GM23338 (cell line): ENCODE data around the gene PIAS4. TPM values are rescaled to one million over a fixed set of nuclear protein-coding genes. Genes with fewer than 3 reads are reported as not detected.

ENCODE experiments used
- ATAC-seq: fragments of 200-7000 bp; cut with Tn5 transposase; 3 replicates; pipeline ENCODE4 v1.9.1; 2020
- DNase-seq: peaks from one replicate; pipeline ENCODE4 v3.0.0-alpha.2; 2015; ENCODE audit warnings: low spot score
- H2AFZ ChIP-seq: fragments of 200-600 bp; sonication (generic); 2 replicates; pipeline ENCODE4 v1.8.0; 2016; ENCODE audit warnings: antibody characterized with exemption, mild to moderate bottlenecking, moderate library complexity
- H3F3A ChIP-seq: fragments of 200-600 bp; sonication (generic); replicated peaks from 2 replicates; pipeline ENCODE4 v1.8.0; 2017; ENCODE audit warnings: antibody characterized with exemption, mixed run types, low read depth
- H3K27ac ChIP-seq: fragments of 200-600 bp; sonication (generic); 2 replicates; pipeline ENCODE4 v1.6.1; 2016; ENCODE audit warnings: low read depth
- H3K27me3 ChIP-seq: fragments of 200-600 bp; sonication (generic); 2 replicates; pipeline ENCODE4 v1.8.0; 2016; ENCODE audit warnings: mild to moderate bottlenecking, mixed run types, moderate library complexity; ENCODE audit not compliant: insufficient read depth
- H3K36me3 ChIP-seq: fragments of 200-600 bp; sonication (generic); 2 replicates; pipeline ENCODE4 v1.8.0; 2016; ENCODE audit warnings: mild to moderate bottlenecking; ENCODE audit not compliant: insufficient read depth
- H3K4me1 ChIP-seq: fragments of 200-600 bp; sonication (generic); 2 replicates; pipeline ENCODE4 v1.8.0; 2016; ENCODE audit warnings: mild to moderate bottlenecking, moderate library complexity; ENCODE audit not compliant: insufficient read depth
- H3K4me2 ChIP-seq: fragments of 200-600 bp; sonication (generic); 2 replicates; pipeline ENCODE4 v1.7.1; 2017; ENCODE audit warnings: mixed run types
- H3K4me3 ChIP-seq: fragments of 200-600 bp; sonication (generic); 2 replicates; pipeline ENCODE4 v1.6.1; 2016; ENCODE audit warnings: mixed run types
- H3K79me2 ChIP-seq: fragments of 200-600 bp; sonication (generic); replicated peaks from 2 replicates; pipeline ENCODE4 v1.8.0; 2017; ENCODE audit warnings: mild to moderate bottlenecking; ENCODE audit not compliant: insufficient read depth
- H3K9me2 ChIP-seq: fragments of 200-600 bp; sonication (generic); 2 replicates; pipeline ENCODE4 v1.8.0; 2017; ENCODE audit not compliant: insufficient read depth
- H4K20me1 ChIP-seq: fragments of 200-600 bp; sonication (generic); replicated peaks from 2 replicates; pipeline ENCODE4 v1.8.0; 2017; ENCODE audit warnings: mild to moderate bottlenecking; ENCODE audit not compliant: insufficient read depth
- H3K27ac Mint-ChIP-seq: 2 replicates; pipeline ENCODE4 v1.8.0; 2020; ENCODE audit warnings: inconsistent platforms, mild to moderate bottlenecking, moderate library complexity, mixed read lengths
- H3K27me3 Mint-ChIP-seq: 3 replicates; pipeline ENCODE4 v1.8.0; 2022; ENCODE audit warnings: low read depth, mild to moderate bottlenecking, moderate library complexity, mixed read lengths, inconsistent platforms; ENCODE audit not compliant: insufficient read depth, poor library complexity
- H3K36me3 Mint-ChIP-seq: 3 replicates; pipeline ENCODE4 v1.8.0; 2021; ENCODE audit warnings: low read depth, mild to moderate bottlenecking, inconsistent platforms, moderate library complexity, mixed read lengths
- H3K4me1 Mint-ChIP-seq: 3 replicates; pipeline ENCODE4 v1.8.0; 2020; ENCODE audit warnings: mild to moderate bottlenecking, inconsistent platforms, mixed read lengths
- H3K4me3 Mint-ChIP-seq: 3 replicates; pipeline ENCODE4 v1.8.0; 2021; ENCODE audit warnings: moderate library complexity, mild to moderate bottlenecking, inconsistent platforms, mixed read lengths
- H3K9me3 Mint-ChIP-seq: 3 replicates; pipeline ENCODE4 v1.8.0; 2020; ENCODE audit warnings: moderate library complexity, mild to moderate bottlenecking, inconsistent platforms, mixed read lengths
- POLR2AphosphoS5 ChIP-seq: IDR thresholded peaks from 2 replicates; pipeline ENCODE4 v1.6.1; 2016; ENCODE audit warnings: antibody characterized with exemption, low read depth
- REST ChIP-seq: IDR thresholded peaks from one replicate; pipeline ENCODE4 v1.6.1; 2018; ENCODE audit warnings: antibody characterized with exemption; ENCODE audit not compliant: unreplicated experiment
- ZNF114 ChIP-seq: fragments of 250-450 bp; sonication (Bioruptor Pico); IDR thresholded peaks from 2 replicates; pipeline ENCODE4 v1.5.0; 2020; ENCODE audit warnings: mild to moderate bottlenecking, moderate library complexity
- ZNF462 ChIP-seq: fragments of 250-450 bp; sonication (Bioruptor Pico); IDR thresholded peaks from 2 replicates; pipeline ENCODE4 v1.5.0; 2020; ENCODE audit warnings: mild to moderate bottlenecking, moderate library complexity
- polyA plus RNA-seq: library from polyadenylated mRNA; unstranded; fragments of >200 nt; fragmentation: Nextera tagmentation; extraction: Ambion mirVana; gene quantifications from 2 replicates; pipeline ENCODE4 v1.2.1, GENCODE V29; 2016
- total RNA-seq: library from RNA; depleted of rRNA; stranded (reverse); fragments of >200 nt; shearing (Covaris generic); gene quantifications from 2 replicates; pipeline ENCODE4 v1.2.3, GENCODE V29; 2014
- TF ChIP-seq, protein P1 (sequence below), 2 experiments: fragments of 200-600 bp in 1 of 2; sonication (generic) in 1 of 2; conservative IDR thresholded peaks; 2 replicates each; pipeline versions ENCODE4 v1.5.1 to v1.6.1; 2016 to 2017; ENCODE audit warnings: antibody characterized with exemption in 2 of 2, low read depth in 2 of 2, mild to moderate bottlenecking in 2 of 2, moderate library complexity in 1 of 2

PIAS4 gene
- total and polyA plus RNA-seq, 2 experiments from 2014 or later = 17.0 to 48.4 TPM

DNA sequence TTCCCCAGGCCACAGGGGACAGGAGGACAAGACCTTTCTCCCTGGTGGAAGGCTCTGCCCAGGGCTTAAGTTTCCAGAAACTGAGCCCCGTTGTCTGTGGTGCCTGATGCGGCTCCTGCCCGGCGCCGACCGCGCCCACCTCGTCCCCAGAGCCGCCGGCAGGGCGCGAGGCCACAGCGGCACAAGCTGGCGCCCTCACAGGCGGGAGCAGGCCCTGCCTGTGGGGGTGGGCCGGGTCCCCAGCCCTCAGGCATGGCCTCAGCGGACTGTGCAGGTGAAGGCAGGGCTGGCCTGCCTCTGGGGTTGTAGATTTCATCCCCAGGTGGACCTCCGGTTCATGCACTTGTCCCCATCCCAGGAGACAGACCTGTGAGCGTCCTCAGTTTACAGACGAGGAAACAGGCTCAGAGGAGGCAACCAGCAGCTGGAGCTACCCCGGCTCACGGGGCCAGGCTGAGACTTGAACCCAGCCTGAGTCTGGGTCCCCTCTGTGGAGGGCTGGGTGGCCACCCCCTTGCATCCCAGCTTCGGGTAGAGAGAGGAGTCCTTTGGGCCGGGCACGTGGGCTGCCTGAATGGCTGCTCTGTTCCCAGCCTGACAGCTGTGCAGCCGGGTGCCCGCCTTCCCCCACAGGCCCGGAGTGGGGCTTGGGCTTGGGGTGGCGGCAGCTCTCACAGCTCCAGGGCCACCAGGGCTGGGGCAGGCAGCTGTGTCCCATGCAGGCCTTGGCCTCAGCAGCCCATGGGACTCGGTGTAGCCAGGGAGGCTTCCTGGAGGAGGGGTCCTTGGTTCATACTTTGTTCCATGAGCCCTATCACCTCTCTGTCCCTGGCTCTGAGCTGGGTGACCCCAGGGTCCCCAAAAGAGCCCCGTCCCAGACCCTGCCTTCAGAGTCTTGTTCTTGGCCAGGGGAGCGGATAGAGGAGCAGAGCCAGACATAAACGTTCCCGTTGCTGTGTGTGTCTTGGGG, 26.8 kb downstream of the PIAS4 start:
- no peak overlapping the region for H3K4me2 ChIP-seq
- no peak overlapping the region; the same call in 2 of the 3 replicates for H3K4me3 Mint-ChIP-seq
- ATAC-seq (no peak), DNase-seq (no peak)
- no peak overlapping the region for H3K27ac ChIP-seq
- TF ChIP-seq, protein P1, sequence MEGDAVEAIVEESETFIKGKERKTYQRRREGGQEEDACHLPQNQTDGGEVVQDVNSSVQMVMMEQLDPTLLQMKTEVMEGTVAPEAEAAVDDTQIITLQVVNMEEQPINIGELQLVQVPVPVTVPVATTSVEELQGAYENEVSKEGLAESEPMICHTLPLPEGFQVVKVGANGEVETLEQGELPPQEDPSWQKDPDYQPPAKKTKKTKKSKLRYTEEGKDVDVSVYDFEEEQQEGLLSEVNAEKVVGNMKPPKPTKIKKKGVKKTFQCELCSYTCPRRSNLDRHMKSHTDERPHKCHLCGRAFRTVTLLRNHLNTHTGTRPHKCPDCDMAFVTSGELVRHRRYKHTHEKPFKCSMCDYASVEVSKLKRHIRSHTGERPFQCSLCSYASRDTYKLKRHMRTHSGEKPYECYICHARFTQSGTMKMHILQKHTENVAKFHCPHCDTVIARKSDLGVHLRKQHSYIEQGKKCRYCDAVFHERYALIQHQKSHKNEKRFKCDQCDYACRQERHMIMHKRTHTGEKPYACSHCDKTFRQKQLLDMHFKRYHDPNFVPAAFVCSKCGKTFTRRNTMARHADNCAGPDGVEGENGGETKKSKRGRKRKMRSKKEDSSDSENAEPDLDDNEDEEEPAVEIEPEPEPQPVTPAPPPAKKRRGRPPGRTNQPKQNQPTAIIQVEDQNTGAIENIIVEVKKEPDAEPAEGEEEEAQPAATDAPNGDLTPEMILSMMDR (conservative IDR thresholded peaks at IDR 0.05; ENCODE audit: low read depth in 2 of 2) = no peak
- TF ChIP-seq POLR2AphosphoS5 = no peak
- no peak for TF ChIP-seq ZNF114 (CRISPR knock-in tag)
- TF ChIP-seq ZNF462 (CRISPR knock-in tag) = no peak
- no peak for TF ChIP-seq REST
- H3F3A ChIP-seq = peaks cover 5% of the 10 kb centered on the region; the same call in 1 of the 2 replicates
- peaks cover 12% of the 10 kb centered on the region for H3K36me3 Mint-ChIP-seq
- no peaks in the 10 kb centered on the region; the same call in 1 of the 2 replicates for H4K20me1 ChIP-seq
- H3K4me3 ChIP-seq = no peak overlapping the region
- no peaks in the 10 kb centered on the region for H3K9me3 Mint-ChIP-seq
- H3K36me3 ChIP-seq = no peaks in the 10 kb centered on the region; the same call in 1 of the 2 replicates
- H2AFZ ChIP-seq = no peak overlapping the region
- no peaks in the 10 kb centered on the region for H3K27me3 ChIP-seq
- no peak overlapping the region for H3K27ac Mint-ChIP-seq
- no peaks in the 10 kb centered on the region for H3K79me2 ChIP-seq
- H3K4me1 ChIP-seq = no peaks in the 10 kb centered on the region
- H3K4me1 Mint-ChIP-seq = no peaks in the 10 kb centered on the region; the same call in 2 of the 3 replicates
- no peaks in the 10 kb centered on the region for H3K9me2 ChIP-seq
- no peaks in the 10 kb centered on the region for H3K27me3 Mint-ChIP-seq
